ENCODE data around the gene PGAP2. TPM values are rescaled to one million over a fixed set of nuclear protein-coding genes. Genes with fewer than 3 reads are reported as not detected.

Gene PGAP2
- total RNA-seq, 2 experiments from 2014 or later: 23.8 to 25.7 TPM

GRCh38 chr11:3823762-3824506 is 15.6 kb downstream of the PGAP2 start:
- CTCF ChIA-PET: interaction anchor here (1.0 to 2.9 kb wide), 8 partner anchors 12 to 249 kb away, joined by 3 to 25 read pairs (median 8); partner anchors contain the start of genes RHOG and STIM1

GRCh38 chr11:3824714-3825472 is 16.5 kb downstream of the PGAP2 start:
- Mint-ChIP-seq H3K36me3 (ENCODE audit: low read depth) (peaks cover 54% of the 10 kb centered on the region), H3K27ac (peak overlapping the region; percentile 46), H3K9me3 (ENCODE audit: insufficient read depth) (no peaks in the 10 kb centered on the region), H3K4me3 (no peak overlapping the region), H3K27me3 (ENCODE audit: low read depth) (no peaks in the 10 kb centered on the region), H3K4me1 (ENCODE audit: low read depth) (peaks cover 38% of the 10 kb centered on the region)
- ChIA-PET POLR2A (interaction anchor here (1.0 to 3.3 kb wide), 3 partner anchors 9 to 30 kb away, joined by 3 to 18 read pairs (median 4); partner anchors contain the start of gene RHOG), CTCF (interaction anchor here (0.7 to 2.9 kb wide), 13 partner anchors 8 to 261 kb away, joined by 3 to 25 read pairs (median 4); partner anchors contain the start of genes PGAP2 and RHOG)
- DNase-seq: peak; percentile 87
- ATAC-seq: peak; percentile 93

More at GRCh38 chr11:3823762-3824506, 15.6 kb downstream of the PGAP2 start:
- H3K36me3 Mint-ChIP-seq (ENCODE audit: low read depth): peaks cover 49% of the 10 kb centered on the region
- H3K4me3 Mint-ChIP-seq: no peak overlapping the region
- POLR2A ChIA-PET: interaction anchor here (2.0 to 3.3 kb wide), 2 partner anchors 16 to 17 kb away, joined by 15 to 18 read pairs; partner anchors contain the start of gene RHOG
- H3K27me3 Mint-ChIP-seq (ENCODE audit: low read depth): no peaks in the 10 kb centered on the region
- no peak for ATAC-seq
- H3K9me3 Mint-ChIP-seq (ENCODE audit: insufficient read depth): no peaks in the 10 kb centered on the region
- H3K4me1 Mint-ChIP-seq (ENCODE audit: low read depth): peaks cover 38% of the 10 kb centered on the region
- DNase-seq: no peak
- H3K27ac Mint-ChIP-seq: peak overlapping the region; percentile 32

- no peak for ATAC-seq
- Mint-ChIP-seq H3K4me1 (ENCODE audit: low read depth) (peaks cover 41% of the 10 kb centered on the region), H3K4me3 (no peak overlapping the region), H3K36me3 (ENCODE audit: low read depth) (peaks cover 60% of the 10 kb centered on the region), H3K9me3 (ENCODE audit: insufficient read depth) (no peaks in the 10 kb centered on the region), H3K27me3 (ENCODE audit: low read depth) (no peaks in the 10 kb centered on the region), H3K27ac (peak overlapping the region; percentile 75)
- ChIA-PET POLR2A (interaction anchor here (1.0 to 3.3 kb wide), 3 partner anchors 8 to 29 kb away, joined by 3 to 18 read pairs (median 4); partner anchors contain the start of gene RHOG), CTCF (interaction anchor here (0.7 to 2.9 kb wide), 13 partner anchors 10 to 260 kb away, joined by 3 to 25 read pairs (median 4); partner anchors contain the start of genes PGAP2 and RHOG)
- DNase-seq: no peak
Measured at GRCh38 chr11:3825473-3826154, 17.3 kb downstream of the PGAP2 start.

- ChIA-PET POLR2A (interaction anchor here (0.6 to 3.3 kb wide), 2 partner anchors 13 to 23 kb away, joined by 3 to 18 read pairs; partner anchors contain the start of gene RHOG), CTCF (interaction anchor here (0.8 to 2.9 kb wide), 6 partner anchors 9 to 246 kb away, joined by 3 to 25 read pairs (median 4); partner anchors contain the start of genes RHOG and STIM1)
- Mint-ChIP-seq H3K4me1 (ENCODE audit: low read depth) (peaks cover 52% of the 10 kb centered on the region), H3K27me3 (ENCODE audit: low read depth) (no peaks in the 10 kb centered on the region), H3K4me3 (no peak overlapping the region), H3K9me3 (ENCODE audit: insufficient read depth) (no peaks in the 10 kb centered on the region), H3K36me3 (ENCODE audit: low read depth) (peaks cover 71% of the 10 kb centered on the region), H3K27ac (no peak overlapping the region)
- DNase-seq: no peak
- no peak for ATAC-seq
Measured at GRCh38 chr11:3826721-3827120, 18.4 kb downstream of the PGAP2 start.

GRCh38 chr11:3827434-3828186 is 19.2 kb downstream of the PGAP2 start:
- no peak for ATAC-seq
- H3K27ac Mint-ChIP-seq: no peak overlapping the region

GRCh38 chr11:3830088-3830487 is 21.7 kb downstream of the PGAP2 start:
- CTCF ChIA-PET: interaction anchor here (0.7 to 19.3 kb wide), 4 partner anchors 11 to 242 kb away, joined by 3 to 458 read pairs (median 8); partner anchors contain the start of genes RHOG and STIM1
- ATAC-seq: no peak
- no peaks in the 10 kb centered on the region for H3K9me3 Mint-ChIP-seq (ENCODE audit: insufficient read depth)
- POLR2A ChIA-PET: interaction anchor here (1.3 to 4.4 kb wide), 3 partner anchors 10 to 24 kb away, joined by 3 to 22 read pairs (median 20); partner anchors contain the start of genes RHOG and STIM1
- H3K4me3 Mint-ChIP-seq: no peak overlapping the region
- no peak for DNase-seq
- peaks cover 83% of the 10 kb centered on the region for H3K36me3 Mint-ChIP-seq (ENCODE audit: low read depth)
- no peak overlapping the region for H3K27ac Mint-ChIP-seq
- H3K4me1 Mint-ChIP-seq (ENCODE audit: low read depth): peaks cover 70% of the 10 kb centered on the region
- no peaks in the 10 kb centered on the region for H3K27me3 Mint-ChIP-seq (ENCODE audit: low read depth)

More at GRCh38 chr11:3827434-3828186, 19.2 kb downstream of the PGAP2 start:
- no peak for DNase-seq
- Mint-ChIP-seq H3K27me3 (ENCODE audit: low read depth) (no peaks in the 10 kb centered on the region), H3K36me3 (ENCODE audit: low read depth) (peaks cover 76% of the 10 kb centered on the region), H3K4me3 (no peak overlapping the region), H3K4me1 (ENCODE audit: low read depth) (peaks cover 61% of the 10 kb centered on the region), H3K9me3 (ENCODE audit: insufficient read depth) (no peaks in the 10 kb centered on the region)
- POLR2A ChIA-PET: interaction anchor here (1.3 to 3.3 kb wide), 2 partner anchors 12 to 13 kb away, joined by 5 to 18 read pairs; partner anchors contain the start of gene RHOG
- CTCF ChIA-PET: interaction anchor here (19.3 kb wide), 1 partner anchor 27 kb away, joined by 458 read pairs; the partner anchor contains the start of gene STIM1

GRCh38 chr11:3830730-3831129 is 22.4 kb downstream of the PGAP2 start:
- CTCF ChIA-PET: interaction anchor here (0.9 to 19.3 kb wide), 5 partner anchors 11 to 242 kb away, joined by 3 to 458 read pairs (median 12); partner anchors contain the start of genes PGAP2, RHOG and STIM1
- Mint-ChIP-seq H3K4me1 (ENCODE audit: low read depth) (peaks cover 70% of the 10 kb centered on the region), H3K4me3 (no peak overlapping the region), H3K9me3 (ENCODE audit: insufficient read depth) (no peaks in the 10 kb centered on the region), H3K27ac (peak overlapping the region; percentile 73), H3K36me3 (ENCODE audit: low read depth) (peaks cover 83% of the 10 kb centered on the region), H3K27me3 (ENCODE audit: low read depth) (no peaks in the 10 kb centered on the region)
- ATAC-seq: no peak
- DNase-seq: no peak
- POLR2A ChIA-PET: interaction anchor here (1.3 to 4.4 kb wide), 3 partner anchors 10 to 23 kb away, joined by 3 to 22 read pairs (median 20); partner anchors contain the start of genes RHOG and STIM1

- DNase-seq (no peak), ATAC-seq (no peak)
- Mint-ChIP-seq H3K27ac (peak overlapping the region; percentile 73), H3K4me1 (ENCODE audit: low read depth) (peaks cover 69% of the 10 kb centered on the region), H3K27me3 (ENCODE audit: low read depth) (no peaks in the 10 kb centered on the region), H3K9me3 (ENCODE audit: insufficient read depth) (no peaks in the 10 kb centered on the region), H3K36me3 (ENCODE audit: low read depth) (peaks cover 81% of the 10 kb centered on the region), H3K4me3 (no peak overlapping the region)
- ChIA-PET CTCF (interaction anchor here (1.1 to 19.3 kb wide), 4 partner anchors 10 to 241 kb away, joined by 4 to 458 read pairs (median 14); partner anchors contain the start of genes PGAP2, RHOG and STIM1), POLR2A (interaction anchor here (1.5 to 4.4 kb wide), 3 partner anchors 9 to 23 kb away, joined by 4 to 22 read pairs (median 20); partner anchors contain the start of genes RHOG and STIM1)
Measured at GRCh38 chr11:3831378-3832239, 23.2 kb downstream of the PGAP2 start.

- Mint-ChIP-seq H3K36me3 (ENCODE audit: low read depth) (peaks cover 78% of the 10 kb centered on the region), H3K9me3 (ENCODE audit: insufficient read depth) (no peaks in the 10 kb centered on the region), H3K27ac (peak overlapping the region; percentile 74), H3K4me3 (no peak overlapping the region), H3K4me1 (ENCODE audit: low read depth) (peaks cover 72% of the 10 kb centered on the region), H3K27me3 (ENCODE audit: low read depth) (no peaks in the 10 kb centered on the region)
- no peak for ATAC-seq
- ChIA-PET CTCF (interaction anchor here (0.6 to 19.3 kb wide), 4 partner anchors 8 to 240 kb away, joined by 3 to 458 read pairs (median 11); partner anchors contain the start of gene STIM1), POLR2A (interaction anchor here (1.5 to 4.4 kb wide), 3 partner anchors 8 to 21 kb away, joined by 4 to 22 read pairs (median 20); partner anchors contain the start of genes RHOG and STIM1)
- no peak for DNase-seq
Measured at GRCh38 chr11:3832816-3833215, 24.5 kb downstream of the PGAP2 start.
